ENCODE measurements around the gene PPA2. TPM values are rescaled to one million over a fixed set of nuclear protein-coding genes. Genes with fewer than 3 reads are reported as not detected.
A peak's percentile ranks its signal among the peaks of the same experiment; 100 is the strongest.
"Not testable (repeated sequence)": the region's sequence is repeated elsewhere in the genome, so short reads cannot be mapped to it uniquely, and the experiment has no call there.

The PPA2 gene
- total RNA-seq, 1 donor from 2014 or later = 81.0 TPM

DNA sequence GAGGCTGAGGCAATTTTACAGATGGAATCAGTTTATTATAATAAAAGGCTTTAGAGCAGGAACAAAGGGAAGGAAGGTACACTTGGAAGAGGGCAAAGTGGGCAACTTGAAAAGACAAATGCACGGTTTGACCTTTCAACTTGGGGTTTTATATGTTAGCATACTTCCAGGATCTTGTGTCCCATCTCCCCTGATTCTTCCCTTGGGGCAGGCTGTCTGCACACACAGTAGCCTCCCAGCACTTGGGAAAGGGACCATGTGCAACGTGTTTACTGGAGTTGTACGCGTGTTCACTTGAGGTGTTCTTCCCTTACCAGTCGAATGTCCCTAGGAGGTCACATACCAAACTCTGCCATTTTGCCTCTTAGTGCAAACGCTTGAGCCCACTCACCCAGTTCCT, 7.3 kb downstream of the PPA2 start:
- no peak for TF ChIP-seq CTCF (conservative IDR thresholded peaks at IDR 0.05)
- H3K4me1 Mint-ChIP-seq = peaks cover 12% of the 10 kb centered on the region
- H3K9me3 Mint-ChIP-seq = peaks cover 10% of the 10 kb centered on the region
- no peak for DNase-seq (ENCODE audit: low read depth, low spot score)
- no peaks in the 10 kb centered on the region for H3K27me3 Mint-ChIP-seq (ENCODE audit: low read depth)
- H3K36me3 Mint-ChIP-seq (ENCODE audit: low read depth) = peaks cover 55% of the 10 kb centered on the region
- H3K27ac Mint-ChIP-seq (ENCODE audit: unreplicated experiment) = no peak overlapping the region
- H3K4me3 Mint-ChIP-seq = no peak overlapping the region

- H3K4me3 Mint-ChIP-seq; H3K27me3 Mint-ChIP-seq (ENCODE audit: low read depth); H3K4me1 Mint-ChIP-seq; DNase-seq (ENCODE audit: low read depth, low spot score); H3K27ac Mint-ChIP-seq (ENCODE audit: unreplicated experiment): not testable (repeated sequence)
- peaks cover 10% of the 10 kb centered on the region for H3K9me3 Mint-ChIP-seq
- peaks cover 54% of the 10 kb centered on the region for H3K36me3 Mint-ChIP-seq (ENCODE audit: low read depth)
Measured at GRCh38 chr4:105464563-105464962, 9.3 kb downstream of the PPA2 start.

DNA sequence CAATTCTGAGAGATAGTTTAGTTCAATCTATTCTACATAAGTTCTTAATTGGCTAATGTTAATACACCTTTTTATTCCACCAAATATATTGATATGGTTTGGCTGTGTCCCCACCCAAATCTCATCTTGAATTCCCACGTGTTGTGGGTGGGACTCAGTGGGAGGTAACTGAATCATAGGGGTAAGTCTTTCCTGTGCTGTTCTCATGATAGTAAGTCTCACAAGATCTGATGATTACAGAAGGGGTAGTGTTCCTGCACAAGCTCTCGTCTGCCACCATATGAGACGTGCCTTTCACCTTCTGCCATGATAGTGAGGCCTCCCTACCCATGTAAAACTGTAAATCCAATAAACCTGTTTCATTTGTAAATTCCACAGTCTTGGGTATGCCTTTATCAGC, 11.3 kb downstream of the PPA2 start:
- peaks cover 53% of the 10 kb centered on the region for H3K36me3 Mint-ChIP-seq (ENCODE audit: low read depth)
- no peak for TF ChIP-seq CTCF (conservative IDR thresholded peaks at IDR 0.05)
- H3K27me3 Mint-ChIP-seq (ENCODE audit: low read depth) = no peaks in the 10 kb centered on the region
- H3K9me3 Mint-ChIP-seq = peaks cover 10% of the 10 kb centered on the region
- H3K4me1 Mint-ChIP-seq = peaks cover 5% of the 10 kb centered on the region
- no peak overlapping the region for H3K4me3 Mint-ChIP-seq
- H3K27ac Mint-ChIP-seq (ENCODE audit: unreplicated experiment) = no peak overlapping the region
- no peak for DNase-seq (ENCODE audit: low read depth, low spot score)

- no peak overlapping the region for H3K4me3 Mint-ChIP-seq
- no peaks in the 10 kb centered on the region for H3K27me3 Mint-ChIP-seq (ENCODE audit: low read depth)
- no peak for DNase-seq (ENCODE audit: low read depth, low spot score)
- TF ChIP-seq CTCF (conservative IDR thresholded peaks at IDR 0.05) = no peak
- H3K4me1 Mint-ChIP-seq = peaks cover 5% of the 10 kb centered on the region
- H3K9me3 Mint-ChIP-seq = peaks cover 10% of the 10 kb centered on the region
- H3K36me3 Mint-ChIP-seq (ENCODE audit: low read depth) = peaks cover 46% of the 10 kb centered on the region
- no peak overlapping the region for H3K27ac Mint-ChIP-seq (ENCODE audit: unreplicated experiment)
Measured at GRCh38 chr4:105461621-105462382, 12.1 kb downstream of the PPA2 start.

GRCh38 chr4:105461221-105461620, 12.6 kb downstream of the PPA2 start:
- no peak overlapping the region for H3K27ac Mint-ChIP-seq (ENCODE audit: unreplicated experiment)
- no peak for TF ChIP-seq CTCF (conservative IDR thresholded peaks at IDR 0.05)
- H3K27me3 Mint-ChIP-seq (ENCODE audit: low read depth) = no peaks in the 10 kb centered on the region
- no peak overlapping the region for H3K4me3 Mint-ChIP-seq
- peaks cover 5% of the 10 kb centered on the region for H3K4me1 Mint-ChIP-seq
- peaks cover 43% of the 10 kb centered on the region for H3K36me3 Mint-ChIP-seq (ENCODE audit: low read depth)
- H3K9me3 Mint-ChIP-seq = peaks cover 10% of the 10 kb centered on the region
- DNase-seq (ENCODE audit: low read depth, low spot score) = no peak

DNA sequence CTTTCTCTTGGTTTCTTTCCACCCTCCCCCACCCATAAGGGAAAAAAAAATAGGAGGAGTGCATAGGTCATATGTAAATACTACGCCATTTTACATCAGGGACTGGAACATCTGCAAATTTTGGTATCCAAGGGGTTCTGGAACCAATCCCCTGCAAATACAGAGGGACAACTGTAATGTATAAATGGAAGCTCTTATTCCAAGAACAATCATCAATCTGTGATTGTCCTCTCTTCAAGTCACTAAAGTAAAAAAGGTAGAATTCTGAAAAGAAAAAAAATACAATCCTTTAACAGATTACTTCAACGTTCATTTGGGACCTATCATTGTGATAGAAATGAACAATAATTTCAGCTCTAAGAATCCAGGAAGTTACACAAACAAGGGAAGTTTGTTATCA, 13.6 kb downstream of the PPA2 start:
- TF ChIP-seq CTCF (conservative IDR thresholded peaks at IDR 0.05) = no peak
- no peak for DNase-seq (ENCODE audit: low read depth, low spot score)
- Mint-ChIP-seq H3K36me3 (ENCODE audit: low read depth) (peaks cover 36% of the 10 kb centered on the region), H3K27me3 (ENCODE audit: low read depth) (no peaks in the 10 kb centered on the region), H3K4me3 (no peak overlapping the region), H3K27ac (ENCODE audit: unreplicated experiment) (peak overlapping the region; percentile 84), H3K4me1 (peaks cover 5% of the 10 kb centered on the region), H3K9me3 (peaks cover 6% of the 10 kb centered on the region)

GRCh38 chr4:105458541-105458940, 15.3 kb downstream of the PPA2 start:
- H3K4me3 Mint-ChIP-seq; H3K9me3 Mint-ChIP-seq; H3K4me1 Mint-ChIP-seq; H3K27me3 Mint-ChIP-seq (ENCODE audit: low read depth); DNase-seq (ENCODE audit: low read depth, low spot score); H3K27ac Mint-ChIP-seq (ENCODE audit: unreplicated experiment): not testable (repeated sequence)
- peaks cover 30% of the 10 kb centered on the region for H3K36me3 Mint-ChIP-seq (ENCODE audit: low read depth)

Measured in neural crest cell (in vitro differentiated cells).